IPS DF 6.9 (cell line): Measurements from ENCODE around the gene KCNJ15.

Experiments used
- DNase-seq: peaks from one replicate; pipeline ENCODE4 v3.0.0-alpha.2; 2013; ENCODE audit warnings: low read depth, low spot score
- H3K27ac ChIP-seq: one replicate; pipeline ENCODE4 v1.5.1; 2013; ENCODE audit warnings: low read length, control low read depth
- H3K27me3 ChIP-seq: 2 replicates; pipeline ENCODE4 v1.6.1; 2013; ENCODE audit warnings: mild to moderate bottlenecking, low read length; ENCODE audit not compliant: control insufficient read depth, insufficient read depth
- H3K36me3 ChIP-seq: 2 replicates; pipeline ENCODE4 v1.6.1; 2013; ENCODE audit warnings: low read length; ENCODE audit not compliant: control insufficient read depth, insufficient read depth
- H3K4me1 ChIP-seq: 2 replicates; pipeline ENCODE4 v1.6.1; 2013; ENCODE audit warnings: low read length; ENCODE audit not compliant: control insufficient read depth, insufficient read depth
- H3K4me3 ChIP-seq: 2 replicates; pipeline ENCODE4 v1.5.1; 2013; ENCODE audit warnings: mild to moderate bottlenecking, low read length
- H3K9me3 ChIP-seq: 2 replicates; pipeline ENCODE4 v1.6.1; 2013; ENCODE audit warnings: low read length, inconsistent platforms; ENCODE audit not compliant: control insufficient read depth, insufficient read depth
- WGBS: extraction: QIAGEN DNeasy Blood & Tissue Kit; methylation state at CpG from one replicate; pipeline ENCODE4 v1.1.7; 2013; ENCODE audit warnings: mixed read lengths, missing lambda C conversion rate; ENCODE audit not compliant: insufficient read length, insufficient coverage; 5-methylcytosine and 5-hydroxymethylcytosine counted together

The KCNJ15 gene

GRCh38 chr21:38325731-38326420, 69.1 kb downstream of the KCNJ15 start:
- Histone ChIP-seq H3K27me3 (peaks cover 1% of the 10 kb centered on the region; the same call in 1 of the 2 replicates), H3K4me1 (no peaks in the 10 kb centered on the region; the same call in none of the 2 replicates), H3K4me3 (no peak overlapping the region), H3K27ac (no peak overlapping the region), H3K9me3 (no peaks in the 10 kb centered on the region), H3K36me3 (no peaks in the 10 kb centered on the region)
- DNase-seq: no peak
- no CpG with 5 or more reads among the region's 8 CpGs for WGBS

GRCh38 chr21:38326429-38326828, 69.6 kb downstream of the KCNJ15 start:
- H3K4me1 ChIP-seq: no peaks in the 10 kb centered on the region; the same call in none of the 2 replicates
- H3K36me3 ChIP-seq: no peaks in the 10 kb centered on the region
- WGBS: 100% methylated on average over 2 of the region's 4 CpGs
- H3K4me3 ChIP-seq: no peak overlapping the region
- peaks cover 1% of the 10 kb centered on the region; the same call in 1 of the 2 replicates for H3K27me3 ChIP-seq
- no peak for DNase-seq
- no peak overlapping the region for H3K27ac ChIP-seq
- no peaks in the 10 kb centered on the region for H3K9me3 ChIP-seq

DNA sequence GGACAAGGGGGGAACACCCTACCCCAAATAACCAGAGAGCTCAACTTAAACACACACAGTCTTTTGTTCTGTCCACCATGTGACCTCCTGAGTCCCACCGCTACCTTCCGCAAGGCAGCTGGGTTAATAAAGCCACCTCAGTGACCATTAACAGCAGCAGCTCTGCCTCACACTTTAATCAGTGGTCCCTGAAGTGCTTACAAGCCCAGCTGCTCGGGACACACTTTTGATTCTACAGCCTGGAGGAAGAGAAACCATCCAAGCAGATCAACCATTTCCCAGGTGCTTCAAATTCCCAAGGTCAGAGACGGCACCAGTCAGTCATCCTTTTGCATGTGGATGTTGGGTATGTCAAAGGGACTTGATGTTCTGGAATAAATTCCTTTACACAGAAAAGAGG, 70.1 kb downstream of the KCNJ15 start:
- H3K27me3 ChIP-seq: peaks cover 1% of the 10 kb centered on the region; the same call in 1 of the 2 replicates
- no peak overlapping the region for H3K4me3 ChIP-seq
- WGBS: no CpG with 5 or more reads among the region's 4 CpGs
- DNase-seq: no peak
- no peak overlapping the region for H3K27ac ChIP-seq
- no peaks in the 10 kb centered on the region for H3K9me3 ChIP-seq
- H3K36me3 ChIP-seq: no peaks in the 10 kb centered on the region
- H3K4me1 ChIP-seq: no peaks in the 10 kb centered on the region; the same call in none of the 2 replicates

- Histone ChIP-seq H3K27ac (no peak overlapping the region), H3K36me3 (no peaks in the 10 kb centered on the region), H3K27me3 (peaks cover 1% of the 10 kb centered on the region; the same call in 1 of the 2 replicates), H3K9me3 (no peaks in the 10 kb centered on the region), H3K4me3 (no peak overlapping the region), H3K4me1 (no peaks in the 10 kb centered on the region; the same call in none of the 2 replicates)
- no peak for DNase-seq
- no CpG with 5 or more reads among the region's 1 CpG for WGBS
These were observed 71.2 kb downstream of the KCNJ15 start for GRCh38 chr21:38327984-38328383.

- Histone ChIP-seq H3K9me3 (no peaks in the 10 kb centered on the region; the same call in 1 of the 2 replicates), H3K27me3 (peaks cover 1% of the 10 kb centered on the region; the same call in 1 of the 2 replicates), H3K4me1 (no peaks in the 10 kb centered on the region; the same call in none of the 2 replicates), H3K36me3 (no peaks in the 10 kb centered on the region), H3K4me3 (no peak overlapping the region), H3K27ac (no peak overlapping the region)
- WGBS: no CpG with 5 or more reads among the region's 2 CpGs
- no peak for DNase-seq
These were observed 72.4 kb downstream of the KCNJ15 start for GRCh38 chr21:38329162-38329561.

DNA sequence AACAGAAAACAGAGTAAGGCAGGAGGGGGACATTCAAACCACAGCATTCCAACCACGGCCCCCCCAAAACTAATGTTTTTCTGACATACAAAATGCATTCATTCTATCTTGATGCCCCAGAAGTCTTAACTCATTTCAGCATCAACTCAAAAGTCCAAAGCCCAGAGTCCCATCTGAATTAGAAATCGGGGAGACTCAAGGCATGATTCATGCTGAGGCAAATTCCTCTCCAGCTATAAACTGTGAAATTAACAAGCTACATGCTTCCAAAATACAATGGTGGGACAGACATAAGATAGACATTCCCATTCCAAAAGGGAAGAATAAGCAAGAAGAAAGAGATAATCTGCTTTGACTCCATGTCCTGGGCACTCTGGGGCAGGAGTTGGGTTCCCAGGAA, 73.9 kb downstream of the KCNJ15 start:
- no CpG with 5 or more reads among the region's 2 CpGs for WGBS
- no peaks in the 10 kb centered on the region; the same call in 1 of the 2 replicates for H3K9me3 ChIP-seq
- no peak overlapping the region for H3K27ac ChIP-seq
- H3K4me1 ChIP-seq: no peaks in the 10 kb centered on the region; the same call in 1 of the 2 replicates
- peaks cover 1% of the 10 kb centered on the region; the same call in 1 of the 2 replicates for H3K27me3 ChIP-seq
- no peaks in the 10 kb centered on the region for H3K36me3 ChIP-seq
- no peak for DNase-seq
- no peak overlapping the region for H3K4me3 ChIP-seq

DNA sequence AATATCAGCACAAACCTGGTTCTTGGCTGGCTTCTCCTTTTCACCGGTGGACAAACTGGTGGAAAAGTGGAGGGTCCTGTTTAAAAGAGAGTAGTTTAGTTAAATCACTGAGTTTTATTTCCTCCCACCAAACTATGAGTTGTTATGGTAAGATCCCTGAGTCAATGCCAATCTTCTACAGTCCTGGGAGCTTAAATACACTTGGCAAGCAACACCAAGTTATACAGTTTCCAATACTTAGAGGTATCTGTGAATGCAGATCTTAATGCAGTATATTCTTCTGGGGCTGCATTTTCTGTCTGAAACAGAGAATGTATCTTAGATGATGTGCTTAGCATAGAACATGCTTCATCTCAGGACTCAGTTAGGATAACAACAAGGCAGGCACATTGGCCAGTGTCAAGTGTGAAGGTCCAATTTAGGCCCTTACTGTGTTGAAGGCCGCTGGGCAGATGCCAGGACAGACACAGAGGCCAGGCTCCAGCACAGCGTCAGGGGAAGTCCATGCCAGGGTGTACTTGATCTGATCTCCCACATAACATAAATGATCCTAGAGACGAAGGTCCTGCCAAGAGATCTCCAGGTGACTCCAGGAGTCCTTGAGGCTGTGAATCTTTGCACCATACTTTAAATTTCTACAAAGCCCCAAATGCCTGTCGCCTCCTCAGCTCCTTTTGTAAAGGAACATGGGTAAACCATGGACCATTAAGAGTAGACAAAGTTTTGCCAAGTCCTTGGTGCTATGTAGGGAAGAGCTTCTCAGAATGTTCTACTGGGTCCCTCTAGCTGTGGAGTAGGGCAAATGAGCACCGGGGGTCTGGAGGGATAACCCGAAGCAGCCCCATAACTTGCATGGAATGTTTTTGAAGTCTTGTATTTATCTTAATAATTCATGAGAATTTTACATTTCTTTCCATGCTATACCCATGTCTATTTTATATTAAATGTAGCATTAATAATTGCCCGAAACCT, 76.8 kb downstream of the KCNJ15 start:
- Histone ChIP-seq H3K27me3 (peaks cover 1% of the 10 kb centered on the region; the same call in 1 of the 2 replicates), H3K36me3 (no peaks in the 10 kb centered on the region), H3K9me3 (no peaks in the 10 kb centered on the region; the same call in 1 of the 2 replicates), H3K4me3 (no peak overlapping the region), H3K4me1 (no peaks in the 10 kb centered on the region), H3K27ac (no peak overlapping the region)
- DNase-seq: no peak
- WGBS: no CpG with 5 or more reads among the region's 8 CpGs

DNA sequence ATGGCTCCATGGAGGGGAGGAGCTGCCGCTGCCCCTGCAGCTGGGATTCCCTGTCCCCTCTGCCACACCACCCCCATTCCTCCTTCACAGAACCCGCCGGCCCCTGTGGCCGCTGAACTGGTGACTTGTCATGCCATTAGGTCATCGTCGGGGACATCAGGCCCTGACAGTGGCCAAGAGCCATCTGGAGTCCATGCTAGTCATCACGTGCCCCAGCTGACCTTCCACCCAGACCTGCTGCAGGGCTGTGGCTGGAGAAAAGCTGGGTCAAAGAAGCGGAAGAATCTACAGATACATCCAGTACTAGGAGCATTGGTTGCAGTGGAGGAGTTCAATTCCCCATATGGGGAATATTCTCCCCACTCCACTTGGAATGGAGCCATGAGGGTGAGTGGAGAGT, 78.1 kb downstream of the KCNJ15 start:
- no peaks in the 10 kb centered on the region; the same call in 1 of the 2 replicates for H3K9me3 ChIP-seq
- H3K4me1 ChIP-seq: no peaks in the 10 kb centered on the region
- H3K36me3 ChIP-seq: no peaks in the 10 kb centered on the region
- H3K27ac ChIP-seq: no peak overlapping the region
- no peak overlapping the region for H3K4me3 ChIP-seq
- DNase-seq: no peak
- WGBS: no CpG with 5 or more reads among the region's 8 CpGs
- H3K27me3 ChIP-seq: no peaks in the 10 kb centered on the region

- Histone ChIP-seq H3K9me3 (no peaks in the 10 kb centered on the region; the same call in 1 of the 2 replicates), H3K27me3 (no peaks in the 10 kb centered on the region), H3K4me1 (no peaks in the 10 kb centered on the region), H3K27ac (no peak overlapping the region), H3K4me3 (no peak overlapping the region), H3K36me3 (no peaks in the 10 kb centered on the region)
- DNase-seq: no peak
- WGBS: no CpG with 5 or more reads among the region's 5 CpGs
These were observed 81.0 kb downstream of the KCNJ15 start for GRCh38 chr21:38337793-38338192.

- Histone ChIP-seq H3K36me3 (no peaks in the 10 kb centered on the region), H3K27ac (no peak overlapping the region), H3K27me3 (no peaks in the 10 kb centered on the region), H3K9me3 (no peaks in the 10 kb centered on the region), H3K4me1 (no peaks in the 10 kb centered on the region), H3K4me3 (no peak overlapping the region)
- WGBS: no CpG with 5 or more reads among the region's 4 CpGs
- no peak for DNase-seq
These were observed 83.3 kb downstream of the KCNJ15 start for GRCh38 chr21:38340131-38340530.
